ENCODE data around the gene RNU6-9.

DNA sequence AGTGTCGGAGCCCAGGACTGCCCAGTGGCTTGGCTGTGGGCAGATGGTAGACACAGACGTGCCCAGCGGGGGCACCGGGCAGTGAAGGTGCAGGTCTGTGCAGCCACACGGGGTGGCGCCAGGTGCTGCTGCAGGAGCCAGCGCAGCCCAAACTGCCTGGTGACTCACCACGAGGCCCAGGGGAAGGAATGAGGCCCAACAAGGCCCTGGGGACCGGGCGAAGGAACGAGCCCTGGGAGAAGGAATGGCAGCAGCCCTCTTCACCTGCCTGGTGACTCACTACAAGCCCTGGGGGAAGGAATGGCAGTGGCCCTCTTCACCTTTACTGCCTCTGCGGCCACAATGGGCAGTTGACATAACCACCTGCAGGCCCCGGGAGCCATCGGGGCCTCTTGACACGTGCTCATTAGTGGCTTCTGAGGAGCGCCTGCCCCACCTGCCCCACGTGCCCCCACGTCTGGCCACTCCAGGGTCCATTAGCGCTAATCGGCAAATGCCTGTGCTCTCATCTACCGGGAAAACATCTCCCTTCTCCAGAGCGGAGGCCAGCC lies 9.5 kb upstream of the RNU6-9 start:
- TF ChIP-seq, protein P1, sequence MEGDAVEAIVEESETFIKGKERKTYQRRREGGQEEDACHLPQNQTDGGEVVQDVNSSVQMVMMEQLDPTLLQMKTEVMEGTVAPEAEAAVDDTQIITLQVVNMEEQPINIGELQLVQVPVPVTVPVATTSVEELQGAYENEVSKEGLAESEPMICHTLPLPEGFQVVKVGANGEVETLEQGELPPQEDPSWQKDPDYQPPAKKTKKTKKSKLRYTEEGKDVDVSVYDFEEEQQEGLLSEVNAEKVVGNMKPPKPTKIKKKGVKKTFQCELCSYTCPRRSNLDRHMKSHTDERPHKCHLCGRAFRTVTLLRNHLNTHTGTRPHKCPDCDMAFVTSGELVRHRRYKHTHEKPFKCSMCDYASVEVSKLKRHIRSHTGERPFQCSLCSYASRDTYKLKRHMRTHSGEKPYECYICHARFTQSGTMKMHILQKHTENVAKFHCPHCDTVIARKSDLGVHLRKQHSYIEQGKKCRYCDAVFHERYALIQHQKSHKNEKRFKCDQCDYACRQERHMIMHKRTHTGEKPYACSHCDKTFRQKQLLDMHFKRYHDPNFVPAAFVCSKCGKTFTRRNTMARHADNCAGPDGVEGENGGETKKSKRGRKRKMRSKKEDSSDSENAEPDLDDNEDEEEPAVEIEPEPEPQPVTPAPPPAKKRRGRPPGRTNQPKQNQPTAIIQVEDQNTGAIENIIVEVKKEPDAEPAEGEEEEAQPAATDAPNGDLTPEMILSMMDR (IDR thresholded peaks at IDR 0.05 in 8 of 11, conservative IDR thresholded peaks at IDR 0.05 in 3 of 11): no peak
- TF ChIP-seq POLR2A (IDR thresholded peaks at IDR 0.05) (no peak), POLR2AphosphoS5 (IDR thresholded peaks at IDR 0.05) (peak in 1 of 3 donors; percentile 22)

All from spleen (tissue), 7 donors.